ENCODE measurements around the gene CD81.

CD81 gene

DNA sequence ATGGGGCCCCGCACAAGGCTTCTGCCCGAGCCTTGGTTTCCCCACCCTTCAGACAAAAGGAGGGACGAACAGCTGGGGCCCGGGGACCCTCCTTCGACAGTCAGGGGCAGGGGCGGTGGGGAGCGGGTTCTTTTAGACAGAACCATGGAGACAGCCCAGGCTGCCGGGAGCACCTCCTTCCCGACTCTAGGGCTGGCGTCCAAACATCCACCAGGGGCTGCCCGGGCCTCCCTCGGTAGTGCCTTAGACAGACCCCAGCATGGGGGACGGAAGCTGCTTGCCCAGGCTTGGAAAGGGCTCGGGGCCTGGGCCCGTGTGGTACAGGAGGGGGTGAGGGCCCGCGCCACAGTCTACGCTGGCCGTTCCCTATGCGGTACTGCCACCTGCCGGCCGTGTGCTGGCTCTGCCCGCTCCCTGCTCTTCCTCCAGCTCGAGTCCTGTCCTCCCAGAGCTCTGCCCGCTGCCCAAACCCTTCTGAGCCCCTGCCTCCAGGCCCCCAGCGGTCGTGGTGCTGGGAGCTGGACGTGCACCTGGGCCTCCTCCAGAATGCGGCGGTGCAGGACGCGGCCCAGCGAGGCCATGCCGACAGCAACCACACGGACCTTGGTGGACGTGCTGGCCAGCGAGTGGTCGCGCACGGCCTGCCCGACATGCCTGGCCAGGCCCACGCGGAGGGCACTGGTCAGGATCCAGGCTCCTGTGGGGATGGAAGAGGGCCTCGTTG, 43.6 kb downstream of the CD81 start:
- TF ChIP-seq CTCF (IDR thresholded peaks at IDR 0.05; ENCODE audit: insufficient read depth, missing control alignments), result peak; percentile 79
- peak; percentile 78 for DNase-seq (ENCODE audit: insufficient read length, low spot score)
- no peak for FAIRE-seq

- DNase-seq (ENCODE audit: insufficient read length, low spot score) (no peak), FAIRE-seq (no peak)
- TF ChIP-seq CTCF (IDR thresholded peaks at IDR 0.05; ENCODE audit: insufficient read depth, missing control alignments), result no peak
Measured at GRCh38 chr11:2421226-2421994, 44.3 kb downstream of the CD81 start.

GRCh38 chr11:2421996-2422395, 44.9 kb downstream of the CD81 start:
- TF ChIP-seq CTCF (IDR thresholded peaks at IDR 0.05; ENCODE audit: insufficient read depth, missing control alignments), result no peak
- FAIRE-seq (no peak), DNase-seq (ENCODE audit: insufficient read length, low spot score) (no peak)

DNA sequence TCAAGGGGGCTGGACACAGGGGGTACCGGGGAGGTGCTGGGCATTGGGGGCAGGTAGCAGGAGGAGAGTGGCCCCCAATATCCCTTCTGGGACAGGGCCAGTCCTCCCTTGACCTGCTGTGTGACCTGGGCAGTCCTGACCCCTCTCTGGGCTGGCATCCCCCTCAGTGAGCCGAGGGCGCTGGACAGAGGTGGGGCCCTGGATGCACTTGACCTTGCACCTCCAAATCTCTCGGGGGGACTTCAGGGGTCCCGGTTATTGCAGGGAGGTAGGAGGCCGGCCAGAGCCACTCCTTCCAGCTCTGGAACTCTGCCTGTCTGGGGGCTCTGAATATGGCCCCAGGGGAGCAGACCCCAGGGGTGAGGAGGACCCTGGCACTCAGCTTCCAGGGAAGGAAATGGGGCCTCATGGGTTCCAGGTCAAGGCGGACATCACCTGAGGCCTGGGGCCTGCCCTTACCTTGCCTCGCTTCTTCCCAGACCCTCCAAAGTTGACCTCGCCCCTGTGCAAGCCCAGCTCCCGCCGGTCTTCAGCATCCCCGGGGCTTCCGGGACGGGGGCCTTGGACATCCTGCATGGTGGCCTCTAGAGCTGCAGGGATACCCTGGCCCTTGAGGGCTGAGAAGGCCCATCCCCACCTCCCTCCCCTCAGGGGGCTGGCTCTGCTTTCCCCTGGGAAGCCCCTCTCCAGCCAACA, 45.5 kb downstream of the CD81 start:
- TF ChIP-seq CTCF (IDR thresholded peaks at IDR 0.05; ENCODE audit: insufficient read depth, missing control alignments), result no peak
- FAIRE-seq, result no peak
- DNase-seq (ENCODE audit: insufficient read length, low spot score), result no peak

GRCh38 chr11:2423157-2424025, 46.3 kb downstream of the CD81 start:
- FAIRE-seq (no peak), DNase-seq (ENCODE audit: insufficient read length, low spot score) (no peak)

More at GRCh38 chr11:2423157-2424025, 46.3 kb downstream of the CD81 start:
- no peak for TF ChIP-seq CTCF (IDR thresholded peaks at IDR 0.05; ENCODE audit: insufficient read depth, missing control alignments)
